Esophagus squamous epithelium (tissue), 5 donors: ENCODE data around the gene PDPK1. TPM values are rescaled to one million over a fixed set of nuclear protein-coding genes. Genes with fewer than 3 reads are reported as not detected.
"Not testable (repeated sequence)": the region's sequence is repeated elsewhere in the genome, so short reads cannot be mapped to it uniquely, and the experiment has no call there.

Experiments
- DNase-seq: peaks from one replicate; lab custom pipeline; 2025; lab: John Stamatoyannopoulos, UW
- H3K27ac ChIP-seq, 4 donors: fragments of 200-600 bp; sonication (generic); one replicate each; pipeline ENCODE4 v1.5.1; 2016 to 2019; ENCODE audit warnings: mild to moderate bottlenecking in 1 of 4
- H3K27me3 ChIP-seq, 4 donors: fragments of 200-600 bp; sonication (generic); 1 replicate in 3 of 4; 2 replicates in 1 of 4; pipeline versions ENCODE4 v1.5.1 to v1.6.0; 2017 to 2021; ENCODE audit warnings: antibody characterized with exemption in 1 of 4
- H3K36me3 ChIP-seq, 3 donors: fragments of 200-600 bp; sonication (generic); one replicate each; pipeline ENCODE4 v1.5.1; 2016 to 2019
- H3K4me1 ChIP-seq, 3 donors: fragments of 200-600 bp; sonication (generic); one replicate each; pipeline ENCODE4 v1.5.1; 2017 to 2019
- H3K4me3 ChIP-seq, 4 donors: fragments of 200-600 bp; sonication (generic); 1 replicate in 3 of 4; 2 replicates in 1 of 4; pipeline ENCODE4 v1.5.1; 2016 to 2019; ENCODE audit warnings: mild to moderate bottlenecking in 2 of 4, moderate library complexity in 1 of 4
- H3K9me3 ChIP-seq, 3 donors: fragments of 200-600 bp; sonication (generic); one replicate each; pipeline ENCODE4 v1.5.1; 2016 to 2019
- CTCF ChIP-seq, 6 experiments: fragments of 450-650 bp in 4 of 6; fragments of 200-600 bp in 2 of 6; sonication (generic) in 2 of 6; IDR thresholded peaks; one replicate each; pipeline ENCODE4 v1.5.1; 2016 to 2019; ENCODE audit warnings: antibody characterized with exemption in 6 of 6, mild to moderate bottlenecking in 4 of 6, moderate library complexity in 4 of 6
- POLR2A ChIP-seq, 4 donors: fragments of 450-650 bp; IDR thresholded peaks; one replicate each; pipeline ENCODE4 v1.6.1; 2017; ENCODE audit warnings: antibody characterized with exemption in 4 of 4, mild to moderate bottlenecking in 4 of 4, moderate library complexity in 3 of 4
- WGBS, 2 donors: methylation state at CpG; one replicate each; pipeline ENCODE4 v1.1.5; 2018; 5-methylcytosine and 5-hydroxymethylcytosine counted together
- intact Hi-C: fragments of 100-400 bp; cut with DNase I; formaldehyde crosslinking; loops from one replicate; pipeline ENCODE4 v1.15.0; 2022
- total RNA-seq, 4 donors: library from RNA; depleted of rRNA; stranded (reverse); fragments of >200 nt; gene quantifications; one replicate each; pipeline ENCODE4 v1.1.0, GENCODE V29; 2016
- donor health status: DM: yes; HTN: yes; CAD: no.

The PDPK1 gene
- total RNA-seq, 4 donors from 2014 or later = 18.3 to 28.2 (median 23.3) TPM

GRCh38 chr16:2596747-2597559 lies 59.1 kb downstream of the PDPK1 start:
- no peak for TF ChIP-seq CTCF (IDR thresholded peaks at IDR 0.05)
- no peak for TF ChIP-seq POLR2A (IDR thresholded peaks at IDR 0.05)
- no peaks in the 10 kb centered on the region for H3K27me3 ChIP-seq
- DNase-seq = no peak
- intact Hi-C loops = no loop called here
- H3K36me3 ChIP-seq = peaks cover 0 to 85% (median 22%) of the 10 kb centered on the region in 3 donors
- H3K27ac ChIP-seq = no peak overlapping the region
- WGBS, 2 donors = 73 to 91% methylated on average over 2 to 11 of the region's 24 CpGs
- H3K4me3 ChIP-seq = no peak overlapping the region
- H3K4me1 ChIP-seq = no peaks in the 10 kb centered on the region
- no peaks in the 10 kb centered on the region for H3K9me3 ChIP-seq

DNA sequence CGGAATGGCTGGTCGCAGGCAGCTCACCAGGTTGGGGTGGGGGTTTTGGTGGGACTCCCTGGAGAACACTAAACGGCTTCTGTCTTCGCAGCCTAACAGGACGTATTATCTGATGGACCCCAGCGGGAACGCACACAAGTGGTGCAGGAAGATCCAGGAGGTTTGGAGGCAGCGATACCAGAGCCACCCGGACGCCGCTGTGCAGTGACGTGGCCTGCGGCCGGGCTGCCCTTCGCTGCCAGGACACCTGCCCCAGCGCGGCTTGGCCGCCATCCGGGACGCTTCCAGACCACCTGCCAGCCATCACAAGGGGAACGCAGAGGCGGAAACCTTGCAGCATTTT lies 59.7 kb downstream of the PDPK1 start:
- H3K27ac ChIP-seq = no peak overlapping the region
- intact Hi-C loops = no loop called here
- TF ChIP-seq POLR2A (IDR thresholded peaks at IDR 0.05) (no peak), CTCF (IDR thresholded peaks at IDR 0.05) (no peak)
- no peaks in the 10 kb centered on the region for H3K9me3 ChIP-seq
- WGBS, 2 donors = 96% methylated on average over 5 to 13 of the region's 22 CpGs
- H3K36me3 ChIP-seq = peaks cover 0 to 79% (median 22%) of the 10 kb centered on the region in 3 donors
- H3K4me1 ChIP-seq = peaks cover 0 to under 1% (median 0%) of the 10 kb centered on the region in 3 donors
- no peak for DNase-seq
- H3K4me3 ChIP-seq = no peak overlapping the region
- no peaks in the 10 kb centered on the region for H3K27me3 ChIP-seq

- no peak overlapping the region for H3K27ac ChIP-seq
- WGBS, 2 donors = 96 to 97% methylated on average over 5 of the region's 21 CpGs
- H3K36me3 ChIP-seq = peaks cover 0 to 74% (median 22%) of the 10 kb centered on the region in 3 donors
- H3K27me3 ChIP-seq = no peaks in the 10 kb centered on the region
- TF ChIP-seq CTCF (IDR thresholded peaks at IDR 0.05) (no peak), POLR2A (IDR thresholded peaks at IDR 0.05) (no peak)
- DNase-seq = no peak
- intact Hi-C loops = no loop called here
- peaks cover 0 to 5% (median 0%) of the 10 kb centered on the region in 3 donors for H3K4me1 ChIP-seq
- H3K9me3 ChIP-seq = no peaks in the 10 kb centered on the region
- H3K4me3 ChIP-seq = no peak overlapping the region
Observed at GRCh38 chr16:2598133-2598641, 60.4 kb downstream of the PDPK1 start.

GRCh38 chr16:2598723-2599122 lies 60.9 kb downstream of the PDPK1 start:
- no peak overlapping the region for H3K27ac ChIP-seq
- 92 to 95% methylated on average over 5 to 9 of the region's 9 CpGs for WGBS, 2 donors
- H3K4me1 ChIP-seq = peaks cover 0 to 5% (median 0%) of the 10 kb centered on the region in 3 donors
- H3K36me3 ChIP-seq = peaks cover 0 to 69% (median 22%) of the 10 kb centered on the region in 3 donors
- TF ChIP-seq CTCF (IDR thresholded peaks at IDR 0.05) (no peak), POLR2A (IDR thresholded peaks at IDR 0.05) (no peak)
- no peak overlapping the region for H3K4me3 ChIP-seq
- no peaks in the 10 kb centered on the region for H3K27me3 ChIP-seq
- no peaks in the 10 kb centered on the region for H3K9me3 ChIP-seq
- no peak for DNase-seq
- intact Hi-C loops = no loop called here

DNA sequence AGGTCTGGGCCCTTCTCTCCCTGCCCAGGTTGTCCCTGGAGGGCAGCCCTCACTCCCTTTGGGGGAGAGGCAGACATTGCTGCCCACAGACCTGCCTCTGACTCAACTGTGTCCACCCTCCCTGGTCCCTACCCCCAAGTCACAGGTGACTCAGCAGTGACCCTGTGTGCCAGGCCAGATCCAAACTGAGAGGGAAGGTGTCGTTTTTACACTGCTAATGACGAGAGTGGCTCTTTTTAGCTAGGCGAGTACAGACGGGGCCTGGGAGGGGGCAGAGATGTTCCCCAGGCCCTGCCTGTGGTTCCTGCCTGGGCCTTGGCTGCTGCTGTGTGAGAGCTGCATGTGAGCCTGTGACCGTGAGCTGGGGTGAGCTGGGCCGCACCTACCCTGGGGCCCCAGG lies 61.3 kb downstream of the PDPK1 start:
- intact Hi-C loops, H3K27ac ChIP-seq, H3K4me1 ChIP-seq, DNase-seq, H3K4me3 ChIP-seq, H3K27me3 ChIP-seq, H3K9me3 ChIP-seq: not testable (repeated sequence)
- no CpG with 5 or more reads among the region's 6 CpGs for WGBS, 2 donors
- peaks cover 0 to 64% (median 22%) of the 10 kb centered on the region in 3 donors for H3K36me3 ChIP-seq

GRCh38 chr16:2599785-2600184 lies 62.0 kb downstream of the PDPK1 start:
- intact Hi-C loops, H3K9me3 ChIP-seq, H3K27me3 ChIP-seq, H3K4me3 ChIP-seq, H3K27ac ChIP-seq, DNase-seq: not testable (repeated sequence)
- 84 to 86% methylated on average over 3 to 12 of the region's 12 CpGs for WGBS, 2 donors
- Histone ChIP-seq H3K36me3 (peaks cover 0 to 58% (median 22%) of the 10 kb centered on the region in 3 donors), H3K4me1 (peaks cover 0 to 15% (median 0%) of the 10 kb centered on the region in 3 donors)

GRCh38 chr16:2601301-2602025 lies 63.6 kb downstream of the PDPK1 start:
- 58 to 77% methylated on average over 5 to 9 of the region's 12 CpGs for WGBS, 2 donors

GRCh38 chr16:2602175-2602574 lies 64.4 kb downstream of the PDPK1 start:
- H3K27me3 ChIP-seq, H3K4me3 ChIP-seq, intact Hi-C loops, DNase-seq, H3K27ac ChIP-seq, H3K9me3 ChIP-seq: not testable (repeated sequence)
- WGBS, 2 donors = 82 to 94% methylated on average over 4 of the region's 7 CpGs
- peaks cover 0 to 23% (median 0%) of the 10 kb centered on the region in 3 donors for H3K4me1 ChIP-seq
- H3K36me3 ChIP-seq = peaks cover 0 to 34% (median 15%) of the 10 kb centered on the region in 3 donors

More at GRCh38 chr16:2601301-2602025, 63.6 kb downstream of the PDPK1 start:
- H3K36me3 ChIP-seq = peaks cover 0 to 41% (median 22%) of the 10 kb centered on the region in 3 donors
- H3K9me3 ChIP-seq, H3K27me3 ChIP-seq, intact Hi-C loops, DNase-seq, H3K27ac ChIP-seq, H3K4me3 ChIP-seq: not testable (repeated sequence)
- H3K4me1 ChIP-seq = peaks cover 0 to 23% (median 0%) of the 10 kb centered on the region in 3 donors
